ENCODE measurements around the gene NR1D1. TPM values are rescaled to one million over a fixed set of nuclear protein-coding genes. Genes with fewer than 3 reads are reported as not detected.

The NR1D1 gene
- total and polyA plus RNA-seq, 2 donors from 2014 or later = 7.1 to 30.8 TPM

- no peak for FAIRE-seq
- peak in 2 of 5 donors; percentile 59 to 61 for DNase-seq
- peaks cover 7 to 18% (median 11%) of the 10 kb centered on the region in 3 donors for H3K4me1 ChIP-seq (ENCODE audit: control insufficient read depth in 2 of 3, insufficient read depth in 2 of 3, low read depth in 1 of 3, low read length in 3 of 3)
These were observed 39.2 kb upstream of the NR1D1 start for GRCh38 chr17:40139566-40140058.

GRCh38 chr17:40135817-40136216 lies 35.4 kb upstream of the NR1D1 start:
- Histone ChIP-seq H3K27ac (ENCODE audit: low read depth in 2 of 2, low read length in 2 of 2) (no peak overlapping the region), H3K4me1 (ENCODE audit: control insufficient read depth in 2 of 3, insufficient read depth in 2 of 3, low read depth in 1 of 3, low read length in 3 of 3) (peaks cover 0 to 7% (median 3%) of the 10 kb centered on the region in 3 donors), H3K9me3 (ENCODE audit: control insufficient read depth in 2 of 3, insufficient read depth in 1 of 3, low read length in 3 of 3) (no peaks in the 10 kb centered on the region), H3K4me3 (ENCODE audit: low read length in 3 of 3) (no peak overlapping the region), H3K27me3 (ENCODE audit: control insufficient read depth, insufficient read depth, low read length) (no peaks in the 10 kb centered on the region), H3K9ac (ENCODE audit: low read length in 3 of 3) (no peak overlapping the region), H3K36me3 (ENCODE audit: control insufficient read depth in 2 of 3, insufficient read depth in 3 of 3, low read length in 3 of 3) (peaks cover 19 to 38% (median 24%) of the 10 kb centered on the region in 3 donors)
- no peak for FAIRE-seq
- no peak for TF ChIP-seq CTCF (IDR thresholded peaks at IDR 0.05; ENCODE audit: borderline replicate concordance, extremely low read depth, insufficient read depth)
- intact Hi-C loops (cut with DNase I) = no loop called here
- DNase-seq = no peak

More at GRCh38 chr17:40139566-40140058, 39.2 kb upstream of the NR1D1 start:
- H3K9me3 ChIP-seq (ENCODE audit: control insufficient read depth in 2 of 3, insufficient read depth in 1 of 3, low read length in 3 of 3) = no peaks in the 10 kb centered on the region
- H3K27me3 ChIP-seq (ENCODE audit: control insufficient read depth, insufficient read depth, low read length) = no peaks in the 10 kb centered on the region
- peak overlapping the region; percentile 91 to 94 for H3K27ac ChIP-seq (ENCODE audit: low read depth in 2 of 2, low read length in 2 of 2)
- H3K4me3 ChIP-seq (ENCODE audit: low read length in 3 of 3) = peak overlapping the region; percentile 76 to 98 (median 84)
- no peak for TF ChIP-seq CTCF (IDR thresholded peaks at IDR 0.05; ENCODE audit: borderline replicate concordance, extremely low read depth, insufficient read depth)
- peak overlapping the region; percentile 28 to 98 (median 91) for H3K9ac ChIP-seq (ENCODE audit: low read length in 3 of 3)
- intact Hi-C loops (cut with DNase I) = no loop called here
- H3K36me3 ChIP-seq (ENCODE audit: control insufficient read depth in 2 of 3, insufficient read depth in 3 of 3, low read length in 3 of 3) = peaks cover 9 to 15% (median 10%) of the 10 kb centered on the region in 3 donors

GRCh38 chr17:40134184-40134583 lies 33.8 kb upstream of the NR1D1 start:
- DNase-seq = no peak

More at GRCh38 chr17:40134184-40134583, 33.8 kb upstream of the NR1D1 start:
- Histone ChIP-seq H3K27ac (ENCODE audit: low read depth in 2 of 2, low read length in 2 of 2) (no peak overlapping the region), H3K9me3 (ENCODE audit: control insufficient read depth in 2 of 3, insufficient read depth in 1 of 3, low read length in 3 of 3) (no peaks in the 10 kb centered on the region), H3K4me1 (ENCODE audit: control insufficient read depth in 2 of 3, insufficient read depth in 2 of 3, low read depth in 1 of 3, low read length in 3 of 3) (peaks cover 0 to 3% (median 2%) of the 10 kb centered on the region in 3 donors), H3K27me3 (ENCODE audit: control insufficient read depth, insufficient read depth, low read length) (no peaks in the 10 kb centered on the region), H3K4me3 (ENCODE audit: low read length in 3 of 3) (no peak overlapping the region), H3K9ac (ENCODE audit: low read length in 3 of 3) (no peak overlapping the region), H3K36me3 (ENCODE audit: control insufficient read depth in 2 of 3, insufficient read depth in 3 of 3, low read length in 3 of 3) (peaks cover 26 to 45% (median 28%) of the 10 kb centered on the region in 3 donors)
- no peak for FAIRE-seq
- intact Hi-C loops (cut with DNase I) = no loop called here
- no peak for TF ChIP-seq CTCF (IDR thresholded peaks at IDR 0.05; ENCODE audit: borderline replicate concordance, extremely low read depth, insufficient read depth)
